IPS DF 19.7 (cell line): ENCODE measurements around the gene KRTAP10-10.
"Not testable (repeated sequence)": the region's sequence is repeated elsewhere in the genome, so short reads cannot be mapped to it uniquely, and the experiment has no call there.

Experiments
- DNase-seq: peaks from one replicate; pipeline ENCODE4 v3.0.0-alpha.2; 2013; ENCODE audit warnings: low read depth, low spot score

The KRTAP10-10 gene

DNA sequence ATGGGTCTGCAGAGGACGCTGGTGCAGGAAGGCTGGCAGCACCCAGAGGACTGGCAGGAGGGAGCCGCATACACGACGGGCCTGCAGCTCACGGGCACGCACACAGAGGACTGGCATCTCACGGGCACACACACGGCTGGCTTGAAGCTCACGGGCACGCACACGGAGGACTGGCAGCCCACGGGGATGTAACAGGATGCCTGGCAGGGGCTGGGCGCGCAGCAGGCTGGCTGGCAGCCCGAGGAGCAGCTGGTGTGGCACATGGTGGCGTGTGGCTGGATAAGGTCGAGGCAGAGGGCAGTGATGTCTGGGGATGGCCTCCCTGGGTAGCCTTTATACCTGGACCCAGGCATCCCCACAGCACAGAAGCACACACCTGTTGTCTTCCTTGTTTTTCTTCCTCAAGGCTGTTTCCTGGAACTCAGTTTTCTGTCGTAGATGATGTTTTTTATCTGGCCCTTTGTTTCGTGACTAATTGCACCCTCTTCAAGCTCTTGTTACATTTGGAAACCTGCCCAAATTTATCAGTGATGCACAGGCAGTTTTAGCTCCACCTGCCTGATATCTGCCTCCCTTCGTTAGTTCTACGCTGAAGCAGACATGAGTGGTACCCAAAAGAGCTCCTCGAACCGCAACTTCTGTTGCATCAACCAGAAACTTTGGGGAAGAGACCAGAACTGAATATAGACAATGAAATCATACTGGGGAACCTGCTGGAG, 44.9 kb downstream of the KRTAP10-10 start, which contains the start of gene KRTAP12-1:
Gene KRTAP12-1 (minus strand): TSS at position 303 of the 719 bp plus-strand sequence. CDS start 40 bp downstream, at position 263.
- DNase-seq, result no peak

DNA sequence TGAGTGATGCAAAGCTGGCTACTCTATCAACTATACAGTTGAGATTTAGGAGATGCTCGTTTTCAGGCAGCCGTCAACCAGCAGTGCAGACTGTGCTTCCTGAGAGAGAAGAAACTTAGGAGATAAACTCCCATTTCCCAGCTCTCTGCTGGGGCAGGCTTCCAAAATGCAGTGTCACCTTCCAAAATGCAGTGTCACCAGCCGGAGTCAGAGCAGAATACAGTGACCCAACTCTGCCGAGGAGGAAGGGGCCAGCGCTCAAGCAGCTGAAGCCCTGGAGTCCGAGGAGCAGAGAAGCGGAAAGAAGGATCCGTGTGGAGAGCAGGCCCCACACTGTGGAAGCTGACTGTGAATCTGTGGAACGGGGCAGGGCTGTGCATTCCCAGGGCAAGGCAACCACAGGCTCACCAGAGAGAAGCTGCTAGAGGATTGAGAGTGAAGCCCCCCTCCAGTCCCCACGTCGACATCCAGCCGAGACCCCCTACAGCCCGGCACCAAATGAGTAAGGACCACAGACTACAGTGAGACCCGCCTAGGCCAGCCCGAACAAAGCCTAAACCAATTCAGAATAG, 45.5 kb downstream of the KRTAP10-10 start:
- no peak for DNase-seq

DNA sequence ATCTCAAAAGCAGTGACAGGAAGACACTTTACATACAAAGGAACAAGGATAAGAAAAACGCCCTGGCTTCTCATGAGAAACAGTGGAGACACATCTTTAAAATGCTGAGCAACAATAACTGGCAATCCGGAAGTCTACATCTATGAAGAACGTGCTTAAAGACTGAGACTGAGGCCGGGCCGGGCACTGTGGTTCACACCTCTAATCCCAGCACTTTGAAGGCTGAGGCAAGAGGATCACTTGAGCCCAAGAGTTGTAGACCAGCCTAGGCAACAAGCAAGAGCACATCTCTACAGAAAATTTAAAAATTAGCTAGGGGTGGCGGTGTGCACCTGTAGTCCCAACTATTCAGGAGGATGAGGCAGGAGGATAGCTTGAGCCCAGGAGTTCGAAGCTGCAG, 46.9 kb downstream of the KRTAP10-10 start:
- no peak for DNase-seq

DNA sequence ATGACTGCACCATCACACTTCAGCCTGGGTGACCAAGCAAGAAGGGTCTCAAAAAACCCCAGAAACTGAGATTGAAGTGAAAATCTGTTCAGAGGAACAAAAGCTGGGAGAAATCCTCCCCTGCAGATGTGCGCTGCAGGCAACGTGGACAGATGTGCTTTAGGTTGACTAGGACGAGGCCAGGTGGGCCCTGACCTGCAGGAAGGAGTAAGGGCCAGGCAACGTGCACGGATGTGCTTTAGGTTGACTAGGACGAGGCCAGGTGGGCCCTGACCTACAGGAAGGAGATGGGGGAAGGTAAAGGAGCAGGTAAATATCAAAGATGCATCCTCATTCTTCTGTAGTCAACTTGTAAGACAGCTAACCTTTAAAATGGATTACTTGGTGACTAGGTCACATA, 47.3 kb downstream of the KRTAP10-10 start:
- DNase-seq, result no peak

DNA sequence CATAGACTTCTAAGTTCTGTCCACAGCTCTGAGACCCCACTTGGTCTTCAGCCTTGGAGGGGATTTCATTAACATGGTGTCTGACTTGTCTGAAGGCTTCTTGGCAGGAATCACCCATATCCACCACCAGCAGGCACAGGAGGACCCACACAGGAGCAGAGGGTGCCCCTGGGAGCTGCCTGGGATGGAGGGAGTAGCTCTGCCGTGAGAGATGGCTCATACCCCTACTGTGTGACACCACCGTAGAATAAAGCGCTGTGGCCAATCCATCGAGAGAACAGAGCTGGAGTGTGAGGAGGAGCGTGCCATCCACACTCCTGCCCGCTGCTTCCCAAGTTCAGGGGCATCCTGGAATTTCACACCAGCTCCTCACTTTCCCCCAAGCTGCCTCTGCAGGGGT, 47.9 kb downstream of the KRTAP10-10 start:
- DNase-seq, result not testable (repeated sequence)

DNA sequence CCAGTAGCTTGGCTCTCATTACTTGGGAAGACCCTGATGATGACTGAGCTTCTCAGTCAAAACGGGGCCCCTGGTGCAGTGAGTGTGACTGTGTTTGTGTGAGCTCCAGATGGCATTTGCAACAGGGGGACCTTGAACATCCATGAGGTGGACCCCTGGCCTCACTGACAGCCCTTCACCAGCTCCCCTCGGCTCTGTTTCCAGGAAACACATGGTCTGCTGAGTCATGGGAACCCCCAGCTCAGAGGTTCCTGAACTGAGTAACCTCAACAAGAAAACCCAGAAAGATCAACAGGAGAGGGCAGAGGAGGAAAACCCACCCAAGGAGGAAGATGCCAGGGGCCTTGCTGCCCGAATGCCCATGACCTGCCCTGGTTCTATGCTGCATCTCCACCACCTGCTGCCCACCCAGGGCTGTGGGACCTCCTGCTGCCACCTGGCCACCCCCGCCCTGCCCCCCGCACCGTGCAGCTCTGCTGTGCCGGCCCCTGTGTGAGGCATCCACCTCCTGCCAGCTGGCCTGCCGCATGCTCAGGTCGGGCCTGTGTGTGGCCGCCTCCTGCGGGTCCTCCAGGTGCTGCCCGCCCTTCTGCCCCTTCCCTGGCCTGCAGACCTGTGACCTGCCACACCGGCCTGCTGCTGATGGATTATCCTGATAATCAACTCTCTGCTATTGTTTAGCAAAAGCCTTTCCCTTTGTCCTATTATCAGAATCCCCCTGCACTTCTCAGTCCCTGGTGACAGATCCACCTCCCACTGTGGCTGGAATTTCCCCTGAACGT, 49.0 kb downstream of the KRTAP10-10 start:
- no peak for DNase-seq

DNA sequence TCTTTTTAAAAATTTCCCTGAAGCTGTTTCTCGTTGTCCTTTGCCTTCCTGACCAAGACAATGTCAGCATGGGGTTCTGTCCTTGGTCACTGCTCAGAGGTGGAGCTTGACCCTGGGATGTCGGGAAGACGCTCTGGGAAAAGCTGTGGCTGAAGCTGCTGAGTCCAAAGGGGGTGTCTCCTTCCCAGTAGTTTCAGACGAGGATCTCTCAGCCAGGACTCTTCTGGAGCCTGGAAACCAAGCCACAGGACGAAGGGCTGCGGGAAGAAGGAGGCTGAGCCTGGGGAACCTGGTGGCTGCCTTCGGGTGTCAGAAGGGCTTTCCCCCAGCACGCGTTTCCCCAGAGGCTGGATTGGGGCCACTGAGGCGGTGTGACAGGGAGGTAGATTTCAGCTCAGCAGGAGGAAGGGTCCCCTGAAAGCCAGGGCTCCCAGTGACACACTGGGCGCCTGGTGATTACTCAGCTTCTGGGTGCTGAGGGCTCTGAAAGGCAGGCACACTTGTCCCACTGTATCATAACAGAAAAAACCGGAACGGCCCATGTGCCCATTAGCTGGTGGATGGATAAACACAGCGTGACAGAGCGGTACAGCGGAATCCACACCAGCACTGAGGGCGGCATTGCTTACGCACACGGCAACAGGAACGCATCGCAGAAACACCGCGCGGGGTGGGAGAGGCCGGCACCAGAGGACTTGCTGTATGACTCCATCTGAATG, 49.8 kb downstream of the KRTAP10-10 start:
- no peak for DNase-seq

DNA sequence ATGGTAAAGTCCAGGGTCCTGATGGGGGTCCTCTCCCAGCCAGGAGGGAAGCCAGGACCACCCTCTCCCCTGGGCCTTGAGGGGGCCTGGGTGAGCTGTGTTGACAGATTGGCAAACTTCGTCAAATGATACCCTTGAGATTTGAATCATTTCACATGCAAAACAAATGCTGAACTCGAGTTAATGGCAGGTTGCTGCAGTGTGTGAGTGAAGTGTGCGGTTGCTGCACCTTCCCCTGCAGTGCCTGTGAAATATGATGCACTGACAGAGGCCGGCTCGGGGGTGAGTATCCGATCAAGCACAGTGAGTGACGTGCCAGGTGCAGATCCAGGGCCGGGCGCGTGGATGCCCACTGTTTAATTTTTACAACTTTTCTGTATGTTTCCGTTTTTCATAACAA, 50.5 kb downstream of the KRTAP10-10 start:
- DNase-seq, result no peak
